Right ventricle myocardium inferior (tissue), 1 donor: ENCODE measurements around the gene MAPK8. TPM values are rescaled to one million over a fixed set of nuclear protein-coding genes. Genes with fewer than 3 reads are reported as not detected.
A peak's percentile ranks its signal among the peaks of the same experiment; 100 is the strongest.

Experiments used
- ATAC-seq: fragments of 200-7000 bp; cut with Tn5 transposase; one replicate; pipeline ENCODE4 v1.9.1; 2020; ENCODE audit warnings: mild to moderate bottlenecking, moderate library complexity
- DNase-seq: peaks from one replicate; pipeline ENCODE4 v3.0.0; 2021; ENCODE audit errors: missing footprints
- intact Hi-C: fragments of 100-400 bp; cut with DNase I; formaldehyde crosslinking; loops from one replicate; pipeline ENCODE4 v1.11.0; 2022
- total RNA-seq: library from RNA; stranded (reverse); fragmentation: NEBNext Ultra II Directional; extraction: Animal tissue kit (Norgen Biotek cat#: 25700); gene quantifications from one replicate; pipeline ENCODE4 v1.2.1, GENCODE V29; 2021
- donor health status: DM: no; HTN: yes; CAD: no; lungs with severe emphysema.

Gene MAPK8
- total RNA-seq, 1 donor from 2014 or later = 29.5 TPM

- intact Hi-C loops = loop anchor here (2.0 kb wide), 1 partner anchor 75 kb away; no protein-coding TSS in a partner anchor
- DNase-seq = peak; percentile 78
- peak; percentile 50 for ATAC-seq
Observed at GRCh38 chr10:48289501-48290238, 16.8 kb upstream of the MAPK8 start.

GRCh38 chr10:48290286-48290685 lies 16.2 kb upstream of the MAPK8 start:
- ATAC-seq = no peak
- intact Hi-C loops = no loop called here
- DNase-seq = no peak

GRCh38 chr10:48291190-48291589 lies 15.3 kb upstream of the MAPK8 start:
- ATAC-seq (no peak), DNase-seq (no peak)
- intact Hi-C loops = no loop called here

DNA sequence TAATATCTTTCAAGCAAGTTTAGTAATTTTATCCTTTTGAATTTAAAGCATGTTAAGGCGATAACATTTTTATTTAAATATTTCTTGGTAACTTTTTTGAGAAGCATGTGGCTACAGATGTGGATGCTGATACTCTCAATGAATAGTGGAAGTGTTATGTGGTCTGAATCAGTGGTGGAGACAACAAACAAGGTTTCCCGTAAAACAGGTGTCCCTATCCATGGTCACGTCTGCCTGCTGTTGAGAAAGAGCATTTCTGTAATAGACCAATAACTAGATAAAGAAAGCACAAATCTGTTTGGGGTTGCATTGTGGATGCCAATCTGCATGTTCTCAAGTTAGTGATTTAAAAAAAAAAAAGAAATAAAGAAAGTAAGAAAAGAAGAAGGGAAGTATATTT lies 13.9 kb upstream of the MAPK8 start:
- ATAC-seq (no peak), DNase-seq (no peak)
- intact Hi-C loops = no loop called here

DNA sequence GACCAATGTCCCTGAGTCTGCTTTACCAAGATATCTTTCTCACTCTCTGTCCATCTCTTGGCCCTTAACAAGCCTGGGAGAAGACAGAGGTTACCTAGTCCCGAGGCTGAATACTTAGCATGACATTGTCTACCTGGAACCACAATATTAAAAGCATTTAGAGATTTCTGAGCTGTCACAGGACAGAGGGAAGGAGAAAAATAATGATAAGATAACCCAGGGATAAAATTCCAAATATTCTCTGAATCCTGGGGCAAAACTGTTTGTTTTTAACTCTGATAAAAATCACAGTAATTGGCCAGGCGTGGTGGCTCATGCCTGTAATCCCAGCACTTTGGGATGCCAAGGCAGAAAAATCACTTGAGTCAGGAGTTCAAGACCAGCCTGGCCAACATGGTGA lies 12.0 kb upstream of the MAPK8 start:
- intact Hi-C loops = no loop called here
- no peak for ATAC-seq
- no peak for DNase-seq

DNA sequence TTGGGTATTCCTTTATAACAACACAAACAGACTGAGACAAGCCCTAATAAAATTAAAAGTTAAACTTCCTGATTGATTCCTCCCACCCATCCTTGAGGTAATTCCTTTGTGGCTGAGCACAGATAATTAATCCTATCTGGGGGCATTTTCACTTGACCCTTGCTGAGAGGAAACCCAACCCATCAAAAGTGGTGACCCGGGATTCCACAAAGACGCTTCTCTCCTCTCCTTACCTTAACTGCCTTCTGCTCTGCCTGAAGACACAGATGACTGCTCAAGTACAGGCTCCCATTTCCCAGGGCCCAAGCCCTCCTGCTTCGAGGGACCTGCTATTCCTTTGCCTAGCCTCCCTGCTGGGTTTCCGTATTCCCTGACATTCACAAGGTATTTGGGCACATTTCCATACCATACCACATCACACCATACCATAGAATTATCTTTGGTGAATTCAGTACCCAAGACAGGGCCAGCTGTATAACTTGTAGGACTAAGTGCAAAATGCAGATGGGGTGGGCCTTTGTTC lies 9.8 kb upstream of the MAPK8 start:
- intact Hi-C loops = no loop called here
- DNase-seq (no peak), ATAC-seq (no peak)

DNA sequence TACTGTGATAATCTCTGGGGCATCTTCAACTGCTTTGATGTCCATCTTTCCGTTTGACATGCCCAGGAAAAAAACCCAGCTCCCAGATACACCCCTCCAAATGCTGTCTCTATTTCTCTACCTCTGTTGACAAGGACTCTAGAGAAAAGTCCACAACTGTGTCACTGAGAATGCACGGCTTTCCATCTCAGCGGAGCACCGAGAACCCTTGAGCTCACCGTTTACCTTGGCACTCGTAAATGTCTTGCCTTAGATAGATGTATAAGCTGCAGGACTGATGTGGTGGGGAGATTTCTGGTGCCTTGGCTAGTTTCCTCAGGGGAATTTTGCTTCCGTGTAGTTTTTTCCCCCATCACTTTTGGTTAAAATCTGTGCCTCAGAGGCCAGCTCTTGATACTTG lies 7.4 kb upstream of the MAPK8 start:
- no peak for ATAC-seq
- DNase-seq = no peak
- intact Hi-C loops = no loop called here

GRCh38 chr10:48299692-48300091 lies 6.8 kb upstream of the MAPK8 start:
- ATAC-seq = no peak
- DNase-seq = no peak
- intact Hi-C loops = no loop called here

DNA sequence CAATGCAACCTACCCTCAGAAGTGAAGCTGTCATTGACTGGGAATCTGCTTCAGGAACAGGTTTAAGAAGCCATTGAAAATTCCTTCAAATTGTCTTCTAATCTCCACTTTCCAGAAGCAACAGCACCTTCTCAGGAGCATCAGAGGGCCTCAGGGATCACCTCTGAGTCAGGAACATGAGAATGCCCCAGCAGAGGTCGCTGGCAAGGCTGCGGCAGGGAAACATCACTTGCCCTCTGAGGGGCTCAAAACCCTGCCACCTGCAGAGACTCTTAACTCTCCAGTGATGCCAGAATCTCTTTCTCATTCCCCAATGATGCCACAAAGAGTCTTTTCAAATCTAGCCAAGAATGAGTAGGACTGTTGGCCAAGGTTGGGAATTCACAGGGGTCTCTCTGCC lies 5.9 kb upstream of the MAPK8 start:
- DNase-seq = no peak
- intact Hi-C loops = no loop called here
- no peak for ATAC-seq

DNA sequence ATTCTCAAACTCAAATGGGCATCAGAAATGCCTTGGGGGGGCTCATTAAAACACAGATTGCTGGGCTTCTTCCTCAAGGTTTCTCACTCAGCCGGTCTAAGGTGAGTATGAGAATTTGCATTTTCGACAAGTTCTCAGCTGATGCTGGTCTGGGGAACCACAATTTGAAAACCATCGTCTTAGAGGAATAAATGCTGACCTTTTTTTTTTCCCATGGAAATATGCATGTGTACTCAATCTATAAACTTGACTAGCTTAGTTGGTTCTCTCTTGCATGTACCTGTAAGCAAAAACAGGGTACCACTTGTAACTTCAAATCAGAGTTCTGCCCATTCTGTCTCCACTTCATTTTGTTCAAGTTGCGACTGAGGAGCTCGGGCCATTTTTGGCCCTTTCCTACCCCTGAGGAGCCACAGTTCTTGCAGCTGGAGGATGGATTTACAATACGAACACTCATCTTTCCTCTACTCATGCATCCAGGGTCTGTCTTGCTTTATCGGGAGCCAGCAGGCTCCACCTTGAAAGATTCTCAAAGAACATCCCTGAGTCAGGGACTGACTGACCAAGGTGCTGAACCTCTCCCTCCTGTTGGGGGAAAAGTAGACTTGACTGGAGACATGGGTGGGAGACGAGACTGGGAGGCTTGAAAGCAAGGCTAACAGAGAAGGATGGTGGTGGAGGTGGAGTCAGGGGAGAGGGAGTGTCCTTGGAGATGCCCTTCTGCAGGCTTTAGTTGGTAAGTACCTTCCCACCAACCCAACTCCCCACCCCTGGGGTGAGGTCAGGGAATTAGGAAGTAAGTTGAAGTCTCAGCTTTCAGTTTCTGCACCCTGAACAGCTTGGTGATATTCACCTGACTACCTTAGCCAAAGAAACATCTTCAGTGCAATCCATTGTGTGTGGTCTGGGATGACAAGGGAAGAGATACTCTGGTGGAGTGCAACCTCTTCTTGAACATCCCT lies 3.7 kb upstream of the MAPK8 start:
- intact Hi-C loops = no loop called here
- ATAC-seq (no peak), DNase-seq (no peak)

DNA sequence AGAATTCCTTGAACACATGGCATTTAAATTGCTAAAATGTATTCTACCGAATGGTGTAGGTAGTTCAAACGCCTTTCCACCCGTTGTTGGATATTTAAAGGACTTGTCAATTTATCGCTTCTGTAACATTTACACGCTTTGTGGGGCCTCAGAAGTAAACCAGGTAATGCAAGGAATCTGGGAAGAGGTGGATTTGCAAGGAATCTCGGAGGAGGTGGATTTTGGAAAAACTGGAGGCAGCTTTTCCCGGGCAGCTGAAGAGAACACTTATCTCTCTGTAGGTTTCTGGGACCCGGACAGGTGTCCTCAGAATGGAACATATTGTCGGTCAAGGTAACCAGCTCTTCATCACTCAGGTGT lies 592 bp upstream of the MAPK8 start:
- ATAC-seq (no peak), DNase-seq (no peak)
- intact Hi-C loops = loop anchor here (5.0 kb wide), 1 partner anchor 56 kb away; no protein-coding TSS in a partner anchor

GRCh38 chr10:48306870-48307710 lies 613 bp downstream of the MAPK8 start:
- ATAC-seq (peak; percentile 68), DNase-seq (peak; percentile 70)
- intact Hi-C loops = loop anchor here (5.0 kb wide), 1 partner anchor 55 kb away; no protein-coding TSS in a partner anchor

- ATAC-seq (no peak), DNase-seq (no peak)
- intact Hi-C loops = loop anchor here (5.0 kb wide), 1 partner anchor 55 kb away; no protein-coding TSS in a partner anchor
Observed at GRCh38 chr10:48307711-48308018, 1.2 kb downstream of the MAPK8 start.

- intact Hi-C loops = loop anchor here (5.0 kb wide), 1 partner anchor 53 kb away; no protein-coding TSS in a partner anchor
- no peak for ATAC-seq
Observed at GRCh38 chr10:48309711-48310226, 3.3 kb downstream of the MAPK8 start.

DNA sequence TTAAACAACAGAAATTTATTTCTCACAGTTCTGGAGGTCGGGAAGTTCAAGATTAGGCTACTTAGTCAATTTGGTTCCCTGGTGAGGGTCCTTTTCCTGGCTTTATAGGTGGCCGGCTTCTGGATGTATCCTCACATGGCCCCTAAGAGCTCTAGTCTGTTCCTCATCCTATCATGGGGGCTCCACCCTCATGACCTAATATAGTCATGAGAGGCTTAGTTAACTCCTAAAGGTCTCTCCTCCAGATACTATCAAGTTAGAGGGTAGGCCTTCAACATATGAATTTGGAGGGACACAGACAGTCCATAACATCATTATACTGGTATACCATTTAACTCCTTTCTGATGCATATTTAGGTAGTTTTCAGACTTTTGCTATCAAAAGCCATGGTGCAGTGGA lies 7.6 kb downstream of the MAPK8 start:
- intact Hi-C loops = no loop called here
- no peak for ATAC-seq
- no peak for DNase-seq

More at GRCh38 chr10:48309711-48310226, 3.3 kb downstream of the MAPK8 start:
- no peak for DNase-seq

- intact Hi-C loops = no loop called here
- ATAC-seq = no peak
- DNase-seq = no peak
Observed at GRCh38 chr10:48316236-48316635, 9.8 kb downstream of the MAPK8 start.

DNA sequence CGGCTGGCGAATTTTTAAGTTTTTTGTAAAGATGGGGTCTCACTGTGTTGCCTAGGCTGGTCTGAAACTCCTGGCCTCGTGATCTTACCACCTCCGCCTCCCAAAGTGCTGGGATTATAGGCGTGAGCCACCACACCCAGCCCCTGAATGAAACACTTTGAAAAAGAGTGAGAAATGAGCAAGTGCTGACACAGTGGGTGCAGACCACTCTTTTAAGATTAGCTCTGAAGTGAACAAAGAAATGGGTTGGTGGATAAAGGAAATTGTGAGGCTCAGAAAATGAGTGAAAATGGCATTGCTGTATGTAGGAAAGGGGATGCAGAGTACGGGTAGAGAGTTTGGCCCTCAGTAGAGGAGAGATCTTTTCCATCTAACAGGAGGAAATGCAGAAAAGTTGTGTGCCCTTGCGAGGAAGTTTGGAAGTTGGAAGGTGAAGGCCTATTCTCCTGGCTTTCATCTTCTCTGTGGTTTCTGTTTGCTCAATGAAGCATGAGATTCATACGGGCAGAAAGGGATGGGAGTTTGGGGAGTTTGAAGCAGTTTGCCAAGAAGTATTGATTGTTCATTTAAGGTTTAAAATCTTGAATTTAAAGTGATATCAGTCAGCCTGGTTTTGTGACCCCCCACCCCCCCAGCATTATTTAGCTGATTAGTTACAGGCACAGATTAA lies 11.0 kb downstream of the MAPK8 start:
- DNase-seq = no peak
- intact Hi-C loops = no loop called here
- ATAC-seq = no peak

DNA sequence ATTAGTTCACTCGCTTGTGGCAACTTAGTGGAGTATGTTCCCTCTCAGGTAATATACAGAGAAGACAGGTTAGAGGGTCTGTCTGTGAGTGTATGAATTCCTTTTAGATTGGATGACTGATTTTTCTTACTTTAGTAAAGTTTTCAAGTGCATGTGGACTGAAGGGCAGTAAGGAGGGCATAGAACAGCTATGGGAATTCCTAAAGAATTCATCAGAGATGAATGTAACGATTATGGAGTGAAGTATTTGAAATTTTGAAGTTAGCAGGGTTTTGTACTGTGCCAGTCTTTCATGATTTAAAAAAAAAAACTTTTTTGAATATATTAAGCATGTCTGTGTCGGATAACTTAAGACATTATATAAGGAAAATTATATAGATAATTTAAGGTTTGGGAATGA lies 15.5 kb downstream of the MAPK8 start:
- DNase-seq = no peak
- intact Hi-C loops = no loop called here
- no peak for ATAC-seq
